HG02943 (cell line): ENCODE results near the gene PCDHB12.

Experiments used
- ATAC-seq: cut with Tn5 transposase; IDR thresholded peaks from one replicate; pipeline ENCODE4 v1.9.1; 2021; ENCODE audit warnings: mild to moderate bottlenecking, low read depth, moderate library complexity; ENCODE audit not compliant: unreplicated experiment

Gene PCDHB12

DNA sequence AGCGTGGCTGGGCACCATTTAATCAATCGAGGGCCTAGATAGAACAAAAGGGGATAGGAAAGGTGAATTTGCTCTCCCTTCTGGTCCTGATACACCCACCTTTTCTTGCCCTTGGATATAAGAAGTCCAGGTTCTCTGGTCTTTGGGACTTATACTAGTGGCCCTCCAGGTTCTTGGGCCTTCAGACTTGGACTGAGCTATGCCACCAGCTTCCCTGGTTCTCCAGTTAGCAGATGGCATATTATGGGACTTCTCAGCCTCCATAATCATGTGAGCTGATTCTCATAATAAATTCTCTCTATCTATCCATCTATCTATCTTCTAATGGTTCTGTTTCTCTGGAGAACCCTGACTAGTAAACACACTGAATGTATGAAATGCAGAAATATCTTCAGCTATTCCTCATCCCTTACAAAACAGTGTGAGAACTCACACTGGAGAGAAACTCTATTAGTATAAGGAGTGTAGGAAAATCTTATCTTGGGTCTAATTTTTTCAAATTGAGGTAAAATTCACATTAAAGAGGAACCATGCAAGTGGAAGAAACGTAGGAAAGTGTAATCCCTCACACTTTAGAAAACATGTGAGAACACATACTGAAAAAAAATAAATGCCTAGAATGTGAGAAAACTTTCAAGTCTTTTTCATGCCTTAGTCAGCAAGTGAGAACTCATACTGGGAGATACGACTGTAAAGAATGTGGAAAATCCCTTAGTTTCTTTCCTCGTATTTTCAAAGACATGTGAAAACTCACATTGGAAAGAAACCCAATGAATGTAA lies 52.1 kb downstream of the PCDHB12 start:
- ATAC-seq: no peak

DNA sequence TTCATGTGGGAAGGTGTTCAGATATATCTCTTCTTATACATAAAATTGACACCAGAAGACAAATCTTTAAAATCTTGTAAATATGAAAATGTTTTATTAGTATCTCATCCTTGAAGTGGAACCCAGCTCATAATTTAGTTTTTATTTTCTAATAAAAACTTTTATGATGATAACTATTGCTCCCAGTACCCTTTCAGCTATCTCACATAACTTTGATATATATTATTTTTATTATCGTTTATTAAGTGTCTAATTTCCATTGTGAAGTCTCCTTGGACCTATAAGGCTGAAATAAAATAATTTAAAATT lies 52.7 kb downstream of the PCDHB12 start:
- ATAC-seq: no peak
